VCaP (cell line): ENCODE results near the gene APCDD1L.
A peak's percentile ranks its signal among the peaks of the same experiment; 100 is the strongest.

Source experiments
- H3K27ac ChIP-seq: fragments of 450-650 bp; 2 replicates; pipeline ENCODE4 v1.5.1; 2017
- TF ChIP-seq, protein P1 (sequence below): fragments of 450-650 bp; conservative IDR thresholded peaks from 2 replicates; pipeline ENCODE4 v1.5.1; 2017; ENCODE audit warnings: mild to moderate bottlenecking, moderate library complexity

APCDD1L gene

DNA sequence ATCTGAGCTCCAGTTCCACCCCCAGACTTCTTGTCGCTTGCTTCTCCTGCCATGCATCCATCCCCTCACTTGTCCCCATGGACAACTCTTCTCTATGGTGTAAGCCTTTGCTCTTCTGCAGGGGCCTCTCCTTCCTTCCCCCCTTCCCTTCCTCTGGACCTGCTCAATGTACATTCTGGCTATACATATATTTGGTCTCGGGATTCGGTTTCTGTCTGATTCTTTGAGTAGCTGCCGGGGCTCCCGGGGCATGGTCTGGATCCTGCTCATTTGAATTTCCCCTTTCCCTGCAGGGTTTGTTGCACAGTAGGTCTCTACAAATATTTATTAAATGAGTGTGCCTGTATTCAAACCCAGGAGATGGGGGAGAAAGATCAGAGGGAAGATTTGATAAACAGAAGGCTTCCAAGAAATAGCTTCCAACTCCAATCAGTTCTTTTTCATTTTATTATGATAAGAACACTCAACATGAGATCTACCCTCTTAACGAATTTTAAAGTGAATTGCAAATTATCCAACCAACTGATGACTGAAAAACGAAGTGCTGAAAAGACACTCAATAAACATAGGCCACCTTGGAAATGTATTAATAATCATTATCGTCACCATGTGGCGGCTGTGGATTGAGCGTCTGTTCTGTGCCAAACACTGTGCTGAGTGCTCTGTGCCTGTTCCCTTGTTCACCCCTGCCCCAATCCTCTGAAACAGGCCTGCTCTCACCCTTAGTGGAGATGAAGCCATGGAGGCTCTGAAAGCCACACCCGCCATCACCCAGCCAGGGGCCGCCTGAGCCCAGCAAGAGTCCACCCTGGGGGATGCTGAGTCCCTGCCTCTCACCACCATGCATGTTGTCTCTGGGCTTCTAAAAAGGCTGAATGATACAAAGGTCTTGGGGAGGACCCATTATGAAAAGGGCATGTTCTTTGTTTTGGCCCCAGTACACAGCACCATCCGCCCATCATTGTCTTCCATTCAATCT, 34.3 kb upstream of the APCDD1L start:
- TF ChIP-seq, protein P1, sequence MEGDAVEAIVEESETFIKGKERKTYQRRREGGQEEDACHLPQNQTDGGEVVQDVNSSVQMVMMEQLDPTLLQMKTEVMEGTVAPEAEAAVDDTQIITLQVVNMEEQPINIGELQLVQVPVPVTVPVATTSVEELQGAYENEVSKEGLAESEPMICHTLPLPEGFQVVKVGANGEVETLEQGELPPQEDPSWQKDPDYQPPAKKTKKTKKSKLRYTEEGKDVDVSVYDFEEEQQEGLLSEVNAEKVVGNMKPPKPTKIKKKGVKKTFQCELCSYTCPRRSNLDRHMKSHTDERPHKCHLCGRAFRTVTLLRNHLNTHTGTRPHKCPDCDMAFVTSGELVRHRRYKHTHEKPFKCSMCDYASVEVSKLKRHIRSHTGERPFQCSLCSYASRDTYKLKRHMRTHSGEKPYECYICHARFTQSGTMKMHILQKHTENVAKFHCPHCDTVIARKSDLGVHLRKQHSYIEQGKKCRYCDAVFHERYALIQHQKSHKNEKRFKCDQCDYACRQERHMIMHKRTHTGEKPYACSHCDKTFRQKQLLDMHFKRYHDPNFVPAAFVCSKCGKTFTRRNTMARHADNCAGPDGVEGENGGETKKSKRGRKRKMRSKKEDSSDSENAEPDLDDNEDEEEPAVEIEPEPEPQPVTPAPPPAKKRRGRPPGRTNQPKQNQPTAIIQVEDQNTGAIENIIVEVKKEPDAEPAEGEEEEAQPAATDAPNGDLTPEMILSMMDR = no peak
- H3K27ac ChIP-seq = peak overlapping the region; percentile 68

DNA sequence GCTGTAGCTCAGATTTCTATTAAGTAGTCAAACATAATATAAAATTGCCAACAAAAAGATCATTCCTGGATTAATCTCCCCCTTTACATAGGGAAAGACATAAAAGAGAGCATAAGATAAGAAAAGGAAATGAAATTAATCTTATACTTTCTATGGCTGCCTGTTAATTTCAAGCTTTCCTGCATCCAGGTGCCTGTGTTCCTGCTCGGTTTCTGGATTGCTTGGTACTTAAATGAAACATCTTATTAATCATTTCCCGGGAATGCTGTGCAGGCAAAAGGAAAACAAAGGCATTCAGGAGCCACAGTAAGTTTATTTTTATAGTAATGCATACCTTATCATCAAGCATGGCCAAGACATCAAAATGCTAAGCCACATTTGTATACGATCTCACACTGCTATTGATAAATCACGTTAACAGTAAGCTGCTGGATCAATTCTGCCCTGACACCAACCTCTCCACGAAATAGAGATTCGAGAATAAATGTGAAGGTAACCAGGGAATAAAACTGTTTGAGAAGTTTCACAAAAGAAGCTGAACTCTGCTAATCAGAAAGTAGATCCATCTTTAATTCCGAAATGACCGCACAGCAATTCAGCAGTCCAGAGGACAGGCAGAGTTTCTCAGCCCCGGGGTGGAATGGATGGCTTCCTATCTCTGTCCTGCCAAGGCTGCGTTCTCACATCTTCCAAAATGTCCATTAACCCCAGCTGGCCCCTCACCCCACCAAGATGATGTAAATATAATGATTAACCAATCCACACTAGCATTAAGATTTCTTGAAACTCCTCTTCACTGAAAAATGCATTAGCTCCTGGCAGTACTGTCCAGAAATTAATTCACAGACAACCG, 32.6 kb upstream of the APCDD1L start:
- H3K27ac ChIP-seq = no peak overlapping the region
- TF ChIP-seq, protein P1 = no peak

DNA sequence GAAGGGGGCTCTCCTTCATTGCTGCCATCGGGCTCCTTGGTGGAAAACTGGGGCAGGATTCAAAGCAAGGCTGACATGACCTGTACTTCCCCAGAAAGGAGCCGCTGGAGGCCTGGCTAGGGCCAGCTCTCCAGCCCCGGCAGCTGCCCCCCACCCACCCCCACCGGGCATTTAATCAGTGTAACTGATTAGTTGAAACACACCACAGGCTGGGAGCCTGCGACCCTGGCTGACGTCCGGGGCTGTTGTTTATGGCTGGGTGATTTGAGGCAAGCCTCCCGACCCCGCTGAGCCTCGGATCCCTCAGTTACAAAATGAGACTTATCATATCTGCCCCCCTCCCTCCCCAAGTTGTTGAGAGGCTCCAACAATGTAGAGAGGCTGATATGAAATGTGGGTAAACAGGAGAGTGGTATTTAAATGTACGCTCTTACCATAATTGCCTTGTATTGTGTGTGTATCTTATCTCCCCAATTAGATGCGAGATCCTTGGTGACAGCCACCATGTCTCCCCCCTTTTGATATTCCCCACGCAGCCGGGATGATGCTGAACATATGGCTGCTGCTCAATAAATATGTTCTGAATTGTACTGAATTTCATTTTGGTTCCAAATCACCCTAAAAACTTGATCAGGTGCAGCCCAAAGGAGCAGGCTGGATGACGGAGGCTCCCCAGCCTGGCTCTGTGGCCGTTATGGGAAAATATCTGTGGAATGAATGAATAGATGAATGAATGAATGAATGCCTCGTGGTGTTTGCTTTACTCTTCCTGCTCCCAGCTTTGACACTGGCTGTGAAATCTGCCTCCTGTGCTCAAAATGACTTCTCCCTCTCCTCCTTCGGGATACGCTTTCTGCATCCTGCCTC, 31.8 kb upstream of the APCDD1L start:
- no peak overlapping the region for H3K27ac ChIP-seq
- TF ChIP-seq, protein P1 = no peak

DNA sequence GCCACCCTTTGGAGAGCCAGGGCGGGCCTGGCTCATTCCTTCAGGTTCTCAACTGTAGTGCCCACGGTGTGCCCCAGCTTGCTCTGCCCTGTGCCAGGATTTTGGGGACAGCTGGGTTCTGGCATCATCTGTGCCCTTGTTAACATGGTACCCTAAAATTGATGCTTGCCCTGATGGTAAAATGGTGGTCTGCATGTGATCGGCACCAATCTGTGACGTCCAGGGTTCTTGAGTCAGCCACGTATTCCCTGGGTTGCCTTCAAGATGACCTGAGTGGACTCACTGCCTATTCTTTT, 31.2 kb upstream of the APCDD1L start:
- H3K27ac ChIP-seq = no peak overlapping the region
- TF ChIP-seq, protein P1 = no peak

DNA sequence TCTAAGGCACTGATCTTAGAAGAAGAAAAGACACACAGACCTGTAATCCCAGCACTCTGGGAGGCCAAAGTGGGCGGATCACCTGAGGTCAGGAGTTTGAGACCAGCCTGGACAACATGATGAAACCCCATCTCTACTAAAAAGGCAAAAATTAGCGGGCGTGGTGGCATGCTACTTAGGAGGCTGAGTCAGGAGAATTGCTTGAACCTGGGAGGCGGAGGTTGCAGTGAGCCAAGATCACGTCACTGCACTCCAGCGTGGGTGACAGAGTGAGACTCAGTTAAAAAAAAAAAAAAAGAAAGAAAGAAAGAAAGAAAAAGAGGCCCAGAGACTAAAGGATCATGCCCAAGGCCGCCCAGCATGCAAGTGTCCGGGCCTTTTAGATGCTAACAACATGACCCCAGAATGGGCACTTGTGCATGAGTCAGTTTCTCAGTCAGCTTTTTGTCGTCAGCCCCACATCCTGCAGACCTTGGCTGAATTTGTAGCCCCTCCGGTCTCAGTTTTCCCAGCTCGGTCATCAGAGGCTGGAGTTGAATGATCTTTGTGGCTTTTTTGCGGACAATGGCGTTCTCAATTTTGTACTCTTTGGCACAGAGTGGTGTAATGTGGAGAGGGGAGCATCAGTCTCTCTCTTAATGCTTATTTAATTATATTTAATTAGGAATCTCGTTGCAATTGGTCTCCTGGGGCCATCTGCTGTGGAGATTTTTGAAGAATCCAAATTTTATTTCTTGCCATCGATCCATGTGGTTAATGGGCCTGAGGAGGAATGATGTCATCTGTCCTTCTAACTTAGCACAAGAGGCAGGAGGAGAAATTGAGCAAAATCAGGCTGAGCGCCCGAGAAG, 30.6 kb upstream of the APCDD1L start:
- TF ChIP-seq, protein P1 = no peak
- H3K27ac ChIP-seq = no peak overlapping the region

DNA sequence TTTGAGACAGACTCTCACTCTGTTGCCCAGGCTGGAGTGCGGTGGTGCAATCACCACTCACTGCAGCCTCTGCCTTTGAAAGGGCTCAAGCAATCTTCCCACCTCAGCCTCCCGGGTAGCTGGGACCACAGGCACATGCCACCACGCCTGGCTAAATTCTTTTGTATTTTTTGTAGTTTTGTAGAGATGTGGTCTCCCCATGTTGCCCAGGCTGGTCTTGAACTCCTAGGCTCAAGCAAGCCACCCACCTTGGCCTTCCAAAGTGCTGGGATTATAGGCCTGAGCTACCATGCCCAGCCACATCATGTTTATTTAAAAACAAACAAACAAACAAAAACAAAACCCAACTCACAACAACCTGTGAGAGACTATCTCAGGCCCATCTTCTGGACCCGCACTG, 29.7 kb upstream of the APCDD1L start:
- no peak overlapping the region for H3K27ac ChIP-seq
- TF ChIP-seq, protein P1 = no peak
